Neuron (in vitro differentiated cells): ENCODE results near the gene COL18A1.

ENCODE experiments used
- H2AFZ ChIP-seq: one replicate; pipeline ENCODE4 v1.6.1; 2013; ENCODE audit warnings: low read depth, mild to moderate bottlenecking, inconsistent platforms, low read length, moderate library complexity
- H3K27me3 ChIP-seq: one replicate; pipeline ENCODE4 v1.6.1; 2013; ENCODE audit warnings: low read length; ENCODE audit not compliant: insufficient read depth
- H3K36me3 ChIP-seq: one replicate; pipeline ENCODE4 v1.6.1; 2013; ENCODE audit warnings: low read length; ENCODE audit not compliant: insufficient read depth
- H3K4me1 ChIP-seq: one replicate; pipeline ENCODE4 v1.6.1; 2013; ENCODE audit warnings: low read length; ENCODE audit not compliant: insufficient read depth
- H3K4me3 ChIP-seq: 2 replicates; pipeline ENCODE4 v1.5.1; 2013; ENCODE audit warnings: mild to moderate bottlenecking, low read length, moderate library complexity
- H3K9me3 ChIP-seq: one replicate; pipeline ENCODE4 v1.6.1; 2013; ENCODE audit warnings: low read length

The COL18A1 gene

DNA sequence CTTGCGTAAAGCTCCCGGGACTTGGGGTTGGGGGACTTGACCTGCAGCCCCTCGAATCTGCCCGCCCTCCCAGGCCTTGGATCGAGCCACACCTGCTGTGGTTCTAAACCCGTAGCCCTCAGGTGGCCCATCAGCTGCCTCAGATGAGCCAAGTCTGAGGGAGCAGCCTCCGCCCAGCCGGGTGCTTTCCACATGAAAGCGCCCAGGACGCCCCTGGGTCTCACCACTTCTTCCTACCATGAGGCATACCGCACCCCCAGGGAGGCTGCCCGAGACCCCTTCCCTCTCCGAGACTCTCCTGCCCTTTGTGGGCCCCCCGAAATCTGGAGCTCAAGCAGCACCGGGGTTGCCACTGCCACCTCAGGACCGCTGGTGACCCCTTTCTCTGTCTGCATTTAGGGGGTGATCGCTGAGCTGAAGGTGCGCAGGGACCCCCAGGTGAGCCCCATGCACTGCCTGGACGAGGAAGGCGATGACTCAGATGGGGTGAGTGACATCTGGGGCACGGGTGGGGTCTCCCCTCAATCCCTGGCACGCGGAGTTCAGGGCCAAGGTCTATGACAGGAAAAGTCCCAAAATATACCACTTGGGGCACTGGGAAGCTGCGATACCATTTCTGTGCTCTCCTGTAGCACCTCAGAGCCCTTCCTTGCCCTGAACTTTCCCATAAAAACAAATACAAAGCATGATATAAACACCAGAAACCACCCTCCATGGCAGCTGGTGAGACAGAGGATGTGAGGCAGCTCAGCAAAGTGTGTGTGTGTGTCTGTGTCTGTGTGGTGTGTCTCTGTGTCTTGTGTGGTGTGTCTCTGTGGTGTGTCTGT lies 68.7 kb downstream of the COL18A1 start:
- H3K9me3 ChIP-seq, result no peaks in the 10 kb centered on the region
- no peaks in the 10 kb centered on the region for H3K27me3 ChIP-seq
- no peak overlapping the region for H2AFZ ChIP-seq
- H3K36me3 ChIP-seq, result no peaks in the 10 kb centered on the region
- H3K4me1 ChIP-seq, result peaks cover 10% of the 10 kb centered on the region
- no peak overlapping the region for H3K4me3 ChIP-seq

DNA sequence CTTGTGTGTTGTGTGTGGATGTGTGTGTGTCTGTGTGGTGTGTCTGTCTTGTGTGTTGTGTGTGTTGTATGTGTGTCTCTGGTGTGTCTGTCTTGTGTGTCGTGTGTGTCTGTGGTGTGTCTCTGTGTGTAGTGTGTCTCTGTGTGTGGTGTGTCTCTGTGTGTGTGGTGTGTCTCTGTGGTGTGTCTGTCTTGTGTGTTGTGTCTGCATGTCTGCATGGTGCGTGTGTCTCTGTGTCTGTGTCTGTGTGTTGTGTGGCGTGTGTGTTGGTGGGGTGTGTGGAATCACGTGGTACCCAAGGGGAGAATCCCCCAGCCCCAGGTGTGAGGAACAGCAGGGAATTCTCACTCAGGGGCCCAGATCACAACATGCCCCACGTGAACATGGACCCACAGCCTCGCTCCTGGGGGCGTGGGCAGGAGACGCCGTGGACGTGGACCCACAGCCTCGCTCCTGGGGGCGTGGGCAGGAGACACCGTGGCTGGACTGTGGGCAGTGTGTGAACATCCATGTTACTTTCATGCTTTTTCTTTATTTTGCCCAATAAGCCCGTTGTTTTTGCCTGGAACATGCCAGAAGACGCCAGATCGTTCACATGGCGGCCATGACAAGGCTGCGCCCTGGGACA lies 69.5 kb downstream of the COL18A1 start:
- Histone ChIP-seq H3K4me1 (peaks cover 9% of the 10 kb centered on the region), H3K36me3 (no peaks in the 10 kb centered on the region)

DNA sequence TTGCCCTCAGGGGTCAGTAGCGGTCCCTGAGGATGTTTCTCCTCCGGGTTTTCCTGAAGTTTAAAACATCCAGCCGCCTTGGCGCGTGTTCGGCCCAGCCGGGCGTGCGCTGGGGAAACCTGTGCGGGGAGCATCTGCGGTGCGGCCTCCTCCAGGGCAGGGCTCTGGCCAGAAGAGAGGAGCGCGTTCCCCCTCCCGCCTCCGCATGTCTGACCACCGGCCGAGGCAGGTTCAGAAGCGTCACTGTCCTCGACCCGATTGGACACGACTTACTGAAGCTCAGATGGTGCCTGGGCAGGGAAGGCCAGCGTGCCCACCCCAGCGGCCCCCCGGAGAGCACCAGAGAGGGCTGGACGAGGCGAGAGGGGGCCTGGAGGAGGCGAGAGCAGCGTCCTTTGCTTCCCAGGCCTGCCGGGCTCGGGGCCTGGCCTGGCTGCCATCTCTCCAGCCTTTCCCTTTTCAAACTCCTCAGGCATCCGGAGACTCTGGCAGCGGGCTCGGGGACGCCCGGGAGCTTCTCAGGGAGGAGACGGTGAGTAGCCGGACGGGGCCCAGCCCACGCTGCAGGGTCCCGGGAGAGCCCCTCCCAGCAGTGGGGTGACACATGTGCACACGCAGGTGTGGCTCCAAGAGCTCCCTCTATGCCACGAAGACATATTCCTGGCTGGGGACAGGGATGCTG lies 70.2 kb downstream of the COL18A1 start:
- Histone ChIP-seq H3K36me3 (no peaks in the 10 kb centered on the region), H3K9me3 (no peaks in the 10 kb centered on the region), H2AFZ (no peak overlapping the region), H3K27me3 (no peaks in the 10 kb centered on the region), H3K4me1 (peaks cover 2% of the 10 kb centered on the region), H3K4me3 (no peak overlapping the region)

More for the DNA sequence above, 69.5 kb downstream of the COL18A1 start:
- Histone ChIP-seq H2AFZ (no peak overlapping the region), H3K9me3 (no peaks in the 10 kb centered on the region), H3K27me3 (no peaks in the 10 kb centered on the region), H3K4me3 (no peak overlapping the region)

DNA sequence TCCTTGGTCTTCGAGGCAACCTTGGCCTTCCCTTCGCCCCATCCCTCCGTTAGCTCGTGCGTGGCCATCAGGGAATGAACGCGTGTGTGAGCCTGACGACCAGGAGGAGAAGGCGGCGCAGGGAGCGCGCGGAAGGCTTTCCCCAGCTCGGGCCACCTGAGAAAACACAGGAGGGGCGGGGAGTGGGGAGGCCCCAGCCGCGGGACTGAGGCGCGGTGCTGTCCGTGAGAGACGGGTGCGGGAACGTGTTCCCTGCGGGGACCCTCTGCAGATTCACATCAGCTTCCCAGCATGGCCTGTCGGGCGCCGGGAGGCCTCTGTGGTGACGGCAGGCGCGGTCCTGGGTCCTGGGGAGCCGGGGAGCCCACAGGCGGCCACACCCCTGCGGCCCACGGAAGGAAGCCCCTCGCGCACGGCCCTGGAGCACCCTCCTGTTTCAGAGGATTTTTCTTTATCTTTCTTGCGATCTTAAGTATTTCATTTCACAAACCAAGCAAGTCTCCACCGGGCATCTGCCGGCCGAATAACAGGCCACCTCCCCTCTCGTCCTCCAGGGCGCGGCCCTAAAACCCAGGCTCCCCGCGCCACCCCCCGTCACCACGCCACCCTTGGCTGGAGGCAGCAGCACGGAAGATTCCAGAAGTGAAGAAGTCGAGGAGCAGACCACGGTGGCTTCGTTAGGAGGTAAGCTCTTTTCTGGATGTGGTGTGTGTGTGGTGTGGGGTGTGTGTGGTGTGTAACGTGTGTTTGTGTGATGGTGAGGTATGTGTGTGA lies 71.0 kb downstream of the COL18A1 start:
- peaks cover 2% of the 10 kb centered on the region for H3K4me1 ChIP-seq
- H3K36me3 ChIP-seq, result no peaks in the 10 kb centered on the region
- H3K9me3 ChIP-seq, result no peaks in the 10 kb centered on the region
- H2AFZ ChIP-seq, result no peak overlapping the region
- H3K27me3 ChIP-seq, result no peaks in the 10 kb centered on the region
- no peak overlapping the region for H3K4me3 ChIP-seq

DNA sequence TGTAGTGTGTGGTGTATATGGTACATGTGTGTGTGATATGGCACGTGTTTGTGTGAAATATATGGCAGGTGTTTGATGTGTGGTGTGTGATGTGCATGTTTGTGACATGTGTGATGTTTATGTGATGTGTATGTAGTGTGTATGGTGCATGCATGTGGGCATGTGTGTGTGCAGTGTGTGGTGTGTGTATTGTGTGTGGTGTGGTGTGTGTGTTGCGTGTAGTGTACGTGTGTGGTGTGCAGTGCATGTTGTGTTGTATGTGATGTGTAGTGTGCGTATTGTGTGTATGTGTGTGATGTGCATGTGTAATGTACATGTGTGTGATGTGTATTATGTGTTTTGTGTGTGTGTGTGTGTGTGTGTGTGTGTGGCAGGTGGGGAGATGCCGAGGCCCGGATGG lies 71.6 kb downstream of the COL18A1 start:
- Histone ChIP-seq H3K27me3 (no peaks in the 10 kb centered on the region), H3K4me3 (no peak overlapping the region), H3K4me1 (peaks cover 2% of the 10 kb centered on the region), H3K9me3 (no peaks in the 10 kb centered on the region), H2AFZ (no peak overlapping the region), H3K36me3 (no peaks in the 10 kb centered on the region)

DNA sequence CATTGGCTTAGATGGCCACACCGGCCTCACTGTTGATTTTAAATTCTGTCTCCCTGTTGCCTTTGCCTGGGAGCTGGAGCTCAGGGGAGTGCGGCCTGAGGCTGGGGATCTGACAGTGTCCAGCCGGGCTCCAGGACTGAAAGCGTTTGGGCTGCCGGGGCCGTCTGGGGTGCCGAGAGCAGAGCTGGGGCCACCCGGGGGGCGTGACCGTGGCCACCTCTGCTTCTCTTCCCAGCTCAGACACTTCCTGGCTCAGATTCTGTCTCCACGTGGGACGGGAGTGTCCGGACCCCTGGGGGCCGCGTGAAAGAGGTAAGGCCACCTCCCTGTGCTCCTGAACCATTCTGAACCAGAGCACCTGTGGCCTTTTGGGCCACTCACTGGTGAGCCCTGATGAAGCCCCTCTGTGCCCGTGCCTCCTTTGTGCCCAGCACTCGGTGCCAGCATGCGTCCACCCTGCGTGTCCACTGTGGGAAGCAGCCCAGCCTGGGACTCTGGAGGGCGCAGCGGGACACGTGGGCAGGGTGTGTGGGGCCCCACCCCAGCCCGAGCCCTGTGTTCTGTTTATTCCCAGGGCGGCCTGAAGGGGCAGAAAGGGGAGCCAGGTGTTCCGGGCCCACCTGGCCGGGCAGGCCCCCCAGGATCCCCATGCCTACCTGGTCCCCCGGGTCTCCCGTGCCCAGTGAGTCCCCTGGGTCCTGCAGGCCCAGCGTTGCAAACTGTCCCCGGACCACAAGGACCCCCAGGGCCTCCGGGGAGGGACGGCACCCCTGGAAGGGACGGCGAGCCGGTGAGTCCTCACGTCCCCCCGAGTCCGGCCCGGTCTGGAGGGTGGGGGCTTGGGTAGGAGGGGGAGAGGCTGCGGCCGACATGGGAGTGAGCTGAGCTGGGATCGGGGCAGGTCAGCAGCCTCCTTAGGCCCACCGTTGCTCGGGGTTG lies 72.5 kb downstream of the COL18A1 start:
- no peaks in the 10 kb centered on the region for H3K27me3 ChIP-seq
- H3K36me3 ChIP-seq, result no peaks in the 10 kb centered on the region
- H3K4me1 ChIP-seq, result peaks cover 2% of the 10 kb centered on the region
- H3K9me3 ChIP-seq, result no peaks in the 10 kb centered on the region
- no peak overlapping the region for H2AFZ ChIP-seq
- no peak overlapping the region for H3K4me3 ChIP-seq

DNA sequence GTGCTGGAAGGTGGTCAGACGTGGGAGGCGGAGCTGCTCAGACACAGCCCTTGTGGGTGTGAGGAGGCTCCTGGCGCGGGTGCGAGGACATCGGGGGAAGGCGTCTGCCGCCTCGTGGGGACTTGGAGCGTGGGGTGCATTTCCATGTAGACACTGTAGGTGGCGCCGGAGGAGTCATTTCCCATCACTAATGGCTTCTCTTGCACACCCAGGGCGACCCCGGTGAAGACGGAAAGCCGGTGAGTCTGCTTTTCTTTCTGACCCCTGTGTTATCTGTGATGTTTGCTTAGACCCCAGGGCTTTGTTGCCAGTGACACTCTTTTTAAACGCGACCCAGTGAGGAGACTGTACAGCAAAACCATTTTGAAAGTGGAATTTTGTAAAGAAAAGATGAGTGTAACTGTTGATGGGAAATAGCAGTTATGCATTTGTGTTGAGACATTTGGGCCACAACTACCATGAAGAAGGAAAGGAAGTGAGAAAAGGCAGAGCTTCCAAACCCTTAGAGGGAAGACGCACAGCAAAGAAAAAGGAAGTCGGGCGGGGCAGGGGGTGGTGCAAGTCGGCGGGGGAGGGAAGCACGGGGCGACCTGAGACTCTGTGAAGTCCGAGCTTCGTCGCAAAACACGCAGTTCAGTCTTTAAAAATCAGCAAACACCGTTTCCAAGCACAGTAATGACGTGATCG lies 73.3 kb downstream of the COL18A1 start:
- Histone ChIP-seq H2AFZ (no peak overlapping the region), H3K4me3 (no peak overlapping the region), H3K27me3 (no peaks in the 10 kb centered on the region), H3K36me3 (no peaks in the 10 kb centered on the region), H3K9me3 (no peaks in the 10 kb centered on the region), H3K4me1 (peaks cover 2% of the 10 kb centered on the region)

DNA sequence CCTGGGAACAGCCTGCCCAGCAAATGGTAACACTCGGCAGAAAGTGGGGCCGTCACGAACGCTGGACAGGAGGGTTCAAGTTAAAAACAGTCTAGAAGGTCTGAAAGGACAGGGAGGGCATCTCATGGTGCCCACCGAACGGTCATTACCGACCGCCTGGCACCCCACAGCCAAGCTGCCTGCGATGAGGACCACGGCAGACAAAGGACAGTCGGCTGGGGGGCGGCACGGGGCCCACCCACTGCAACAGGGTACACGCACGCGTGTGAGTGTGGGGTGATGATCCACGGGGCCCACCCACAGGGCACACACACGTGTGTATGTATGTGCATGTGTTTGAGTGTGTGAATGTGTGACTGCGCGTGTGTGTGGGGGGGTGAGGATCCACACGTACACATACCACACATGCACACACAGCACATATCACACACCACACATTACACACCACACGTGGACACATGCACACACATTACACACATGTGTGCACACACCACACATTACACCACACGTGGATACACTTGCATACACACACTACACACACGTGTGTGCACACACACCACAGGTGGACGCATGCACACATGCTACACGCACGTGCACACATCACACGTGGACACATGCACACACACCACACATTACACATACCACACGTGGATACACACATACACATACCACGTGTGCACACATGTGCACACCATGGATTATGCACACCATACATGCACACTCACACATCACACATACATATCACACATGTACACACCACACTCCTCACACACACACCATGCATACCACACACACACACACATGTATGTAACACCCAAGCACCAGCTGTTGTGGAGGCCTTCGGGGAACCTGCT lies 74.1 kb downstream of the COL18A1 start:
- H3K9me3 ChIP-seq, result no peaks in the 10 kb centered on the region
- H3K36me3 ChIP-seq, result no peaks in the 10 kb centered on the region
- no peak overlapping the region for H3K4me3 ChIP-seq
- H2AFZ ChIP-seq, result no peak overlapping the region
- no peaks in the 10 kb centered on the region for H3K27me3 ChIP-seq
- H3K4me1 ChIP-seq, result peaks cover 2% of the 10 kb centered on the region

DNA sequence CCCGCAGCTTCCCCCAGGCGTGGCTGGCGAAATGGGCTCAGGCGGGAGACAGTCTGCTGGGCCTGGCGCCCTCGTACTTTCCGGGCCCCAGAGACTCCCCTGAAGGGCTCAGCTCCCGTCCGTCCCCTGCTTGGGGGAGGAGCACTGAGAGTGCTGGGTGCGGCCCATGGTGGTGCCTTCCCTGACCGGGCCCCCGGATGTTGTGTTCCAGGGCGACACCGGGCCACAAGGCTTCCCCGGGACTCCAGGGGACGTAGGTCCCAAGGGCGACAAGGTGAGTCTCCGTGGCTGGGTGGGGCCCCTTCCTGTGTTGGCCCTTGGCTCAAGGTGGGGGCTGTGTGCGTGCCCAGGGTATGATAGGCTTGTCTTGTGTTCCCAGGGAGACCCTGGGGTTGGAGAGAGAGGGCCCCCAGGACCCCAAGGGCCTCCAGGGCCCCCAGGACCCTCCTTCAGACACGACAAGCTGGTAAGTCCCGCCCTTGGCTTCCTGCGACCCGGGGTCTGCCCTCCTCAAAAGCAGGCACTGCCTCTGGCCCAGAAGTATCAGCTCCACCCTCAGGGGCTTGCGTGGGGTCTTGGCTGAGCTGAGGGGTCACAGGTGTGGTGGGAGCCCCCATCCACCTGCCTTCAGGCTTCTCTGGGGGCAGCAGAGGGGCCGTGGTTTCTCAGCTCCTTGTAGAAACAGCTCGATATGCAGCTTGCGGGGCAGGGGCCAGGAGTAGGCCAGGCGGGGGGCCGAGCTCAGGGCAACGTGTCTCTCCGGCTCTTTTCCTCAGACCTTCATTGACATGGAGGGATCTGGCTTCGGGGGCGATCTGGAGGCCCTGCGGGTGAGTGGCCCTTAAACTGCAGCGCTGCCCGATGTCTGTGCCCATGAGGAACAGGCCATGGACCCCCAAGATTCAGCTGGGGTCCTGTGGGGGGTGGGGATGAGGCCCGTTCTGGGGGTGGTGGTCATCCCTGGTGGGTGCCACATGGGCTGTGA lies 75.0 kb downstream of the COL18A1 start:
- Histone ChIP-seq H3K4me1 (peaks cover 2% of the 10 kb centered on the region), H3K36me3 (no peaks in the 10 kb centered on the region), H3K4me3 (no peak overlapping the region), H3K9me3 (no peaks in the 10 kb centered on the region), H2AFZ (no peak overlapping the region), H3K27me3 (no peaks in the 10 kb centered on the region)

DNA sequence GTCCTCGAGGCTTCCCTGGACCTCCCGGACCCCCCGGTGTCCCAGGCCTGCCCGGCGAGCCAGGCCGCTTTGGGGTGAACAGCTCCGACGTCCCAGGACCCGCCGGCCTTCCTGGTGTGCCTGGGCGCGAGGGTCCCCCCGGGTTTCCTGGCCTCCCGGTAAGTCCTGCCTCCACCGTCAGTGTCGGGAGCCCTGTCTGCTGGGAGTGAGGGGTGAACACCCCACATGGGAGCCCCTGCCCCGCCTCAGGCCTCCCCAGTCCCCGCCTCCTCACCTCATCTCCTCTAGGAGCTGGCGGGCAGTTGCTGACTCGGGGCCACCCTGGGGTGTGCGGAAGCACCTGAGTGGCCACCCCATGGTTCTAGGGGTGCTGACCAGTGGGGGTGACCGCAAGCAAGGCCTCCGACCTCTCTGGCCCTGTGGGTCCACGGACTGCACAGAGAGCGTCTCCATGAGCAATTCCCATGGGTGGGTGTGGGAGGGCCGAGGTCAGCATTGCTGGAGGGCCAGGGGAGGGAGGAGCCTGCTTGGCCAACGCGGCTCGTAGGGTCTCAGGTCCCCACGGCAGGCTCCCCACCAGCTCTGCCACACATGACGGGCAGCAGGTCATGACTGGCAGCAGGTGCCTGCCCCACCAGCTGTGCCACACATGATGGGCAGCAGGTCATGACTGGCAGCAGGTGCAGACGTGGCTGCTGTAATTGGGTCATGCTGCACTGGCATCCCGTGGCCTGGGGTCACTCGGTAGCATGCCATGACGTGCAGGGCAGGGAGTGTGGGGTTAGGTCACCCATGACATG lies 75.9 kb downstream of the COL18A1 start:
- Histone ChIP-seq H3K27me3 (no peaks in the 10 kb centered on the region), H2AFZ (no peak overlapping the region), H3K36me3 (no peaks in the 10 kb centered on the region), H3K9me3 (no peaks in the 10 kb centered on the region), H3K4me1 (peaks cover 2% of the 10 kb centered on the region), H3K4me3 (no peak overlapping the region)
